Adrenal gland (tissue), 5 donors: ENCODE data around the gene ZNF83.

Experiments
- POLR2A ChIP-seq, 2 donors: fragments of 450-650 bp; IDR thresholded peaks; one replicate each; pipeline ENCODE4 v1.6.1; 2017; ENCODE audit warnings: antibody characterized with exemption in 2 of 2, mild to moderate bottlenecking in 2 of 2, moderate library complexity in 1 of 2
- TF ChIP-seq, protein P1 (sequence below), 6 experiments: fragments of 450-650 bp in 4 of 6; fragments of 200-600 bp in 2 of 6; sonication (generic) in 1 of 6; IDR thresholded peaks; 1 replicate in 5 of 6; 2 replicates in 1 of 6; pipeline versions ENCODE4 v1.5.1 to v1.8.0; 2016 to 2021; ENCODE audit warnings: antibody characterized with exemption in 6 of 6, mild to moderate bottlenecking in 2 of 6, moderate library complexity in 1 of 6
- donor health status: DM: no; HTN: no; CAD: no.

GRCh38 chr19:52590728-52591127, 47.4 kb downstream of the ZNF83 start:
- TF ChIP-seq POLR2A (IDR thresholded peaks at IDR 0.05), result no peak
- TF ChIP-seq, protein P1, sequence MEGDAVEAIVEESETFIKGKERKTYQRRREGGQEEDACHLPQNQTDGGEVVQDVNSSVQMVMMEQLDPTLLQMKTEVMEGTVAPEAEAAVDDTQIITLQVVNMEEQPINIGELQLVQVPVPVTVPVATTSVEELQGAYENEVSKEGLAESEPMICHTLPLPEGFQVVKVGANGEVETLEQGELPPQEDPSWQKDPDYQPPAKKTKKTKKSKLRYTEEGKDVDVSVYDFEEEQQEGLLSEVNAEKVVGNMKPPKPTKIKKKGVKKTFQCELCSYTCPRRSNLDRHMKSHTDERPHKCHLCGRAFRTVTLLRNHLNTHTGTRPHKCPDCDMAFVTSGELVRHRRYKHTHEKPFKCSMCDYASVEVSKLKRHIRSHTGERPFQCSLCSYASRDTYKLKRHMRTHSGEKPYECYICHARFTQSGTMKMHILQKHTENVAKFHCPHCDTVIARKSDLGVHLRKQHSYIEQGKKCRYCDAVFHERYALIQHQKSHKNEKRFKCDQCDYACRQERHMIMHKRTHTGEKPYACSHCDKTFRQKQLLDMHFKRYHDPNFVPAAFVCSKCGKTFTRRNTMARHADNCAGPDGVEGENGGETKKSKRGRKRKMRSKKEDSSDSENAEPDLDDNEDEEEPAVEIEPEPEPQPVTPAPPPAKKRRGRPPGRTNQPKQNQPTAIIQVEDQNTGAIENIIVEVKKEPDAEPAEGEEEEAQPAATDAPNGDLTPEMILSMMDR (IDR thresholded peaks at IDR 0.05), result no peak
